22Rv1 (cell line): ENCODE measurements around the gene RPL36AL.

Source experiments
- H3K27ac ChIP-seq: fragments of 450-650 bp; 2 replicates; pipeline ENCODE4 v1.5.1; 2017
- ZFX ChIP-seq: fragments of 450-650 bp; IDR thresholded peaks from 2 replicates; pipeline ENCODE4 v1.6.1; 2017; ENCODE audit warnings: antibody characterized with exemption, borderline replicate concordance
- TF ChIP-seq, protein P1 (sequence below): fragments of 450-650 bp; IDR thresholded peaks from 2 replicates; pipeline ENCODE4 v1.5.1; 2017; ENCODE audit warnings: mild to moderate bottlenecking

The RPL36AL gene

DNA sequence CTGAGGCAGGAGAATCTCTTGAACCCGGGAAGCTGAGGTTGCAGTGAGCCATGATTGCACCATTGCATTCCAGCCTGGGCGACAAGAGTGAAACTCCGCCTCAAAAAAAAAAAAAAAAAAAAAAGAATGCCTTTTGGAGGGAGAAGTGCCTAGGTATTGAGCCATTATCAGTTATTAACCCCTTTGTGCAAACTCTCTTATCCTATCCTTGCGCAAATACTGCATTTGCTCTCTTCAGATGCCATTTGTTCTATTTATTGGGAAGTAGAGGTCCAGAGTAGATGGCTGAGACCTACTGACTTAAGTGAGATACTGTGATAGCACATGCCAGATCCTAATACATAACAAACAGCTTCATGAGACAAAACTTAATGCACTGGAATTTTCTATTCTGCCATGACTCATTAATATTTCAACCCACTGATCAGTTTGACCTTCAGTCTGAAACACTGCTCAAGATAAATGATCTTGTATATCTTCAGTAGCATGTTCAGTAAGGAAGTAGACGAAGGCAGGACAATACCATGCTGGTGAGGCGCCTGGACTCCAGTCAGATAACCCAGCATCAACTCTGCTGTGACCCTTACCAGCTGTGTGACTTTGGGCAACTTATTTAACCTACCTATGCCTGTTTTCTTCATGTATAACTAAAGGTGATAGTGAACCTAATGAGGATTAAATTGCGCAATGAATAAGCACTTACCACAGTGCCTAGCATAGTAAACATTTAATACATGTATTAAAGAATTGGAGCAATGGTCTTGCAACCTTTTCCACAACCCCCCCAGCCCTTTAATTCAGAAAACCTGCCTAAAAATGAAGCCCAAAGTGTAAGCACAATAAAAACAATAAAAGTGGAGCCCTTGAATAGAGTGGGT is 20.4 kb upstream of the RPL36AL start:
- no peak for TF ChIP-seq ZFX
- TF ChIP-seq, protein P1, sequence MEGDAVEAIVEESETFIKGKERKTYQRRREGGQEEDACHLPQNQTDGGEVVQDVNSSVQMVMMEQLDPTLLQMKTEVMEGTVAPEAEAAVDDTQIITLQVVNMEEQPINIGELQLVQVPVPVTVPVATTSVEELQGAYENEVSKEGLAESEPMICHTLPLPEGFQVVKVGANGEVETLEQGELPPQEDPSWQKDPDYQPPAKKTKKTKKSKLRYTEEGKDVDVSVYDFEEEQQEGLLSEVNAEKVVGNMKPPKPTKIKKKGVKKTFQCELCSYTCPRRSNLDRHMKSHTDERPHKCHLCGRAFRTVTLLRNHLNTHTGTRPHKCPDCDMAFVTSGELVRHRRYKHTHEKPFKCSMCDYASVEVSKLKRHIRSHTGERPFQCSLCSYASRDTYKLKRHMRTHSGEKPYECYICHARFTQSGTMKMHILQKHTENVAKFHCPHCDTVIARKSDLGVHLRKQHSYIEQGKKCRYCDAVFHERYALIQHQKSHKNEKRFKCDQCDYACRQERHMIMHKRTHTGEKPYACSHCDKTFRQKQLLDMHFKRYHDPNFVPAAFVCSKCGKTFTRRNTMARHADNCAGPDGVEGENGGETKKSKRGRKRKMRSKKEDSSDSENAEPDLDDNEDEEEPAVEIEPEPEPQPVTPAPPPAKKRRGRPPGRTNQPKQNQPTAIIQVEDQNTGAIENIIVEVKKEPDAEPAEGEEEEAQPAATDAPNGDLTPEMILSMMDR, result no peak
- peak overlapping the region; percentile 67 for H3K27ac ChIP-seq

DNA sequence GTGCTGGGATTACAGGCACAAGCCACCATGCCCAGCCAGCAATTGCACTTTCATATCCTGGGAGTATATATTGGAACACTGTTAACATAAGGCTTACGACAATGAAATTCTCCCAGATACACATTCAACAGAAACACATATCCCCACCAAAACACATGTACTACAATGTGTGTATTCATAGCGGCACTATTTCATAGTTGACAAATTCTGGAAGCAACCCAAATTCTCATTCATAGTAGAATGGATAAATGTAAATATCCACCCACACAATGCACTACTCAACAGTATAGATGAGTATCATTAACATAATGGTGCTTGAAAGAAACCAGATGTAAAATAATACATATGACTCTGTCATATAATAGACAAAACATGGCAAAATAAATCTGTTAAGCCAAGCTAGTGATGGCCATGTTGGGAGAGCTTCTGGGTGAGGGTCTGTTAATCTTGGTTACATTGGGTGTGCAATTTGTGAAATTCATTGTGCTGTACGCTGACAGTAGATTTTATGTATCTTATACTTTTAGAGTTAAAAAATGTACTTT is 17.2 kb upstream of the RPL36AL start:
- TF ChIP-seq, protein P1, result no peak
- no peak for TF ChIP-seq ZFX

DNA sequence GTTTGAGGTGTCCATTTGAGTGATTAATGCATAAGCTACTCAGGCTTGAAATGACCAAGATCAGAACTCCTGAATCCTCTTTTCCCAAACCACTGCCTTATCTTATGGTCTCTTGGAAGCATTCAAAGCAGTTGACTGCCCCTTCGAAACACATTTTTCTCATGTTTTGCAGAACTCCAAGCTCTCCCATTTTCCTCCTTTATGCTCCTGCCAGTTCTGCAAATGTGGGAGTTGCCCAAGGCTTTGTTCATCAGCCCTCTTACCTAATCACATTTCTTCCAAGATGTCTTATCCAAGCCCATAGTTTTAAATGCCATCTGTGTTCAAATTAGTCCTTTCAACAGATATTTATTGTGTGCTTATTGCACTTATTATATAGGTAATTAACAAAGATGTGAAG is 16.4 kb upstream of the RPL36AL start:
- 0 out of 2 replicates have a peak overlapping the region, but pooled peaks have one; percentile 98 for H3K27ac ChIP-seq
- TF ChIP-seq ZFX, result no peak
- TF ChIP-seq, protein P1, result no peak

More for the DNA sequence above, 17.2 kb upstream of the RPL36AL start:
- no peak overlapping the region for H3K27ac ChIP-seq

DNA sequence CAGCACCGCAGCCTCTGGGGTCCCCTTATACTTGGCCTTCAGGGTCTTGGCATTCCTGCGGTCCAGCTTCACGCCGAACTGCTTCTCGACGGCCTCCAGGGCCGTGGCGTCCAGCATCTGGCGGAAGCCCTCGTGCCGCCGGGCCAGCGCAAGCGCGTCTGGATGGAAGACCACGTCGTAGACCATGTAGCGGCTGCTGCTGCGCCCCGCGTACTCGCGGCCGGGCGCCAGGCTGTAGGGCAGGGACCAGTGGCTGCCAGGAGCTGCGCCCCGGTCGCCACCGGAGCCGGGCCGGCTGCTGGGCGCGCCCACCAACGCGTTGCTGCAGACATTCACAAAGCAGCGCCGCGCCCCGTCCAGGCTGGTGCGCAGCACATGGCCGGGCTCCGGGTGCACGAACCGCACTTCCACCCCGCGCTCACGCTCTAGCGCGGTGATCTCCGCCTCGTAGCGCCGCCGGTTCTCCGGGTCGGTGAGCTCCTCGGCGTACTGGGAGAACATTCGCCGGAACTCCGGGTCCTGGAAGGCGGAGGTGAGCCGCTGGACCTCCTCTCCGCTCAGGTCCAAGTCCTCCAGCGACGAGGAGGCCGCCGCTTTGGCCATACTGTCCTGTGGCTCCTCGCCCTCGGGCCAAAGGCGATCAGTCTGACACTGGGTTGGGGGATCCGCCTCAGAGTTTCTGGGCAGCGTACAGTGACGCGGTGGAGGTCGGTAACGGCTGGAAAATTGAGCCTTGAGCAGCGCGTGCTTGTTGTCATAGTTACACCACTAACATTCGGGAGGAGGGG is 14.3 kb upstream of the RPL36AL start, which contains the start of gene DNAAF2:
DNAAF2 (minus strand) TSS at position 698 of the 788 bp plus-strand sequence; CDS start at position 603, 95 bp downstream.
- TF ChIP-seq, protein P1, result peak; percentile 53
- no peak for TF ChIP-seq ZFX

DNA sequence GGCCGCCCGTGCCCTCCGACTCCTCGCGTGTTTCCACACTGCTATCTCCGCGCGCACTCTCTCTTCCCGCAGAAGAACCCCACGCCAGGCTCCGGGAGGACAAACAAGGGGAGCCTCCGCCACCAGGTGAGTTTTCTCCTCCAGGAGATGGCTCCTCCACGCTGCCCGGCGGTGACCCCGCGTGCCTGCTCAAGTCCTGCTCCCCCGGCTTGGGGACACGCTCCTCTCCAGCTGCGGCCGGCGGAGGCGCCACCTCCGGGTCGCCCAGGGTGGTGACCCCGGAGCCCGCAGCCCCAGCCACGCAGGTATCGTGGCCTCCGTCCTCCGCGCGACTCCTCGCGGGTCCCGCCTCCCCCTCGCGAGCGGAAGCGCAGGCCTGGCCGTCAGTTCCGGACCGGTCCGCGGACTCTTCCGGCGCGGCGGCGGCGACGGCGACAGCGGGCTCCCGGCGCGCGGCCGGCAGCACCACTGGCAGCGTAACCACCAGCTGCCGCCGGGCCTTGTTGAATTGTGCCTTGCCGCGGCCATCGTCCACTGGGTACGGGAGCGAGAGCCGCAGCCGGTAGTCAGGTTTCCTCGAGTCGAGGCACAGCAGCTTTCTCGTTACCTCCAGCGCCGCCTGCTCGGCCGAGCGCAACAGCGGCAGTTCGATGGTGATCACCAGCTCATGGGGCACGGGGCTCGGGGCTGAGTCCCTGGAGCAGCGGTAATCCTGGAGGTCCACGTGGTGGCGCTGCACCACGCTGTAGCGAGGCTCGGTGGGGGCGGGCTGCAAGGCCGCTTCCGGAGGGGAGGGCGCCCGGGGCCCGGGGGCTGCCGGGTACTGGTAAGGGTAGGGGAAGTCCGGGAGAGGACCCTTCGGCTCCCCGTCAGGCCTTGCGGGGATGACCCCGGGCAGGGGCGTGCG is 13.5 kb upstream of the RPL36AL start:
- TF ChIP-seq ZFX, result no peak
- TF ChIP-seq, protein P1, result peak; percentile 93
- H3K27ac ChIP-seq, result peak overlapping the region; percentile 98

More for the DNA sequence above, 14.3 kb upstream of the RPL36AL start, which contains the start of gene DNAAF2:
- H3K27ac ChIP-seq, result peak within 1 kb of the TSS; percentile 98

DNA sequence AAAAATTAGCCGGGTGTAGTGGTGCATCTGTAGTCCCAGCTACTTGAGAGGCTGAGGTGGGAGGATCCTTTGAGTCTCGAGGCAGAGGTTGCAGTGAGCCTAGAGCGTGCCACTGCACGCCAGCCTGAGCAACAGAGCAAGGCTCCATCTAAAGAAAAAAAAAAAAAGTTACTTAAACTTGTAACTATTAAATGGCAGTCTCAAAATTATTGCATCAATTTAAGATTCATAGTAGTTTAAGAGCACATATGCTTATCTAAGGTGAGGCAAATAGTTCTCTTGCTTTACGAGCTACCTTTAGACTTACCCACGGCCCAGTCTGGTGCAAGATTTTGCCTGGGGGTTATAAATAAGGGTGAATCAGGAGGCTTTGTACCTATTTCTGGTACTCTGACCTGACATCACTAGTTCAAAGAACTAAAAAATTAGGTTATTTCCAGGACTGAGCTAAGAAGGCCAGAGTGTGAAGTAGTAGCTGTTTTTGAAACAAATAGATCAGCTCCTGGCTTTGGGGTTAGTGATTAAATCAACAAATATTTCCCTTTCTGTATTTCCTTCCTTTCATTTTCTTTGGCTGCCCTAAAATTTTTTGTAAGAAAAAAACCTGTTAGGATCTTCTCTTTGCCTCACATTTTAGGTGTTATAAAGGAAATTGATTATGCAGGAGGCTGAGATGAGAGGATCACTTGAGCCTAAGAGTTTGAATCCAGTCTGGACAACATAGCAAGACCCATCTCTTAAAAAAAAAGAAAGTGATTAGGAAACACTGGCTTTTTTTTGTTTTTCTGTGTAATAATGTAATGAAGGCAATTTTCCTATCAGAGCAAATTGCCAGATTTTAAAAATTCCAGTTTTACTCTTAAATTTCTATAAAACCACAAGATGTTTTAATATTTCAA is 3.8 kb upstream of the RPL36AL start:
- H3K27ac ChIP-seq, result peak overlapping the region; percentile 40

More for the DNA sequence above, 3.8 kb upstream of the RPL36AL start:
- TF ChIP-seq, protein P1, result no peak
- no peak for TF ChIP-seq ZFX
